ENCODE measurements around the gene NOC4L. TPM values are rescaled to one million over a fixed set of nuclear protein-coding genes. Genes with fewer than 3 reads are reported as not detected.

Gene NOC4L
- total RNA-seq, 2 donors from 2014 or later = 12.5 to 29.7 TPM

DNA sequence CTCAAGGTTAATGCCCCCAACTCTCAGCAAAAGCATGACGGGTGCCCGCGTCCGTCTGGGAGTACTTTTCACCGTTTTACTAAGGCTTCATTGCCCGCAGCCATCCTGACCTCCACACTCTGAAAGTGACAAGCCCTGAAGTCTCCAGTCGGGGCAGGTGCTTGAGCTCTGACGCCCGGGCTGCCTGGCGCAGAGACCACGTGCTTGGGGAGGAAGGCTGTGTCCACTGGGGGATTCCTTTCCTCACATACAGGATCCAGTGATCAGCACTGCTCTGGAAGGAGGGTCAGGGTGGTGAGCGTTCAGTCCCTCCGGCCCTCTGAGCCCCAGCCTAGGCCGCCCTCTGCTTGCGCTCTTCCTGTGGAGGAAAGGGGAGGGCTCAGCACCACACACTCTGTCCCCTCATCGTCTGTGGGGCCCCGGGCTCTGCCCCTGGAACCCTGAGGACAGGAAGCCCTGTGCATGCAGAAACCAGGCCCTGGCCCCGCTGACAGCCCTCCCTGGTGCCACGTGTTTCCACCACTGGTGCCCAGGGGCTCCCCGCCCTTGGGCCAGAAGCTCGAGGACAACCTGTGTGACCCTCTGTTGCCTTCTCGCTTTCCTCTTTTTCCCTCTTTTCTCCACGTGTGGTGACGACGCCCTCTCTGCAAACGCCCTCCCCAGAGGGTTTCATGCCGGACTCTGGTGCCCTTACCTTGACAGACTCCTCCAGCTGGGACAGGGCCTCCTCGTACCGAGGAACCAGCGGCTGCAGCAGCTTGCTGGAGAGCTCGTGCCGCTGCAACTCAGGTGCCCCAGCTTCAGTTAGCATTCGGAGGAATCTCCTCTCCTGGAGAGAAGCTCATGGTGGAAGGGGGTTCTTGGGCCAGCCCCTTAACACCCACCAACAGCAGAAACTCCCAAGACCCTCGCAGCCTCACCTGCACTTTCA is 5.1 kb upstream of the NOC4L start:
- Histone ChIP-seq H3K4me3 (no peak overlapping the region), H3K27me3 (no peaks in the 10 kb centered on the region), H3K9ac (ENCODE audit: low read depth in 2 of 2, low read length in 2 of 2) (no peak overlapping the region), H3K4me1 (peaks cover 11% of the 10 kb centered on the region), H3K9me3 (no peaks in the 10 kb centered on the region), H3K36me3 (peaks cover 7% of the 10 kb centered on the region), H3K27ac (no peak overlapping the region)
- intact Hi-C loops (cut with DNase I) = no loop called here
- no peak for DNase-seq
- TF ChIP-seq, protein P1, sequence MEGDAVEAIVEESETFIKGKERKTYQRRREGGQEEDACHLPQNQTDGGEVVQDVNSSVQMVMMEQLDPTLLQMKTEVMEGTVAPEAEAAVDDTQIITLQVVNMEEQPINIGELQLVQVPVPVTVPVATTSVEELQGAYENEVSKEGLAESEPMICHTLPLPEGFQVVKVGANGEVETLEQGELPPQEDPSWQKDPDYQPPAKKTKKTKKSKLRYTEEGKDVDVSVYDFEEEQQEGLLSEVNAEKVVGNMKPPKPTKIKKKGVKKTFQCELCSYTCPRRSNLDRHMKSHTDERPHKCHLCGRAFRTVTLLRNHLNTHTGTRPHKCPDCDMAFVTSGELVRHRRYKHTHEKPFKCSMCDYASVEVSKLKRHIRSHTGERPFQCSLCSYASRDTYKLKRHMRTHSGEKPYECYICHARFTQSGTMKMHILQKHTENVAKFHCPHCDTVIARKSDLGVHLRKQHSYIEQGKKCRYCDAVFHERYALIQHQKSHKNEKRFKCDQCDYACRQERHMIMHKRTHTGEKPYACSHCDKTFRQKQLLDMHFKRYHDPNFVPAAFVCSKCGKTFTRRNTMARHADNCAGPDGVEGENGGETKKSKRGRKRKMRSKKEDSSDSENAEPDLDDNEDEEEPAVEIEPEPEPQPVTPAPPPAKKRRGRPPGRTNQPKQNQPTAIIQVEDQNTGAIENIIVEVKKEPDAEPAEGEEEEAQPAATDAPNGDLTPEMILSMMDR (IDR thresholded peaks at IDR 0.05) = no peak

DNA sequence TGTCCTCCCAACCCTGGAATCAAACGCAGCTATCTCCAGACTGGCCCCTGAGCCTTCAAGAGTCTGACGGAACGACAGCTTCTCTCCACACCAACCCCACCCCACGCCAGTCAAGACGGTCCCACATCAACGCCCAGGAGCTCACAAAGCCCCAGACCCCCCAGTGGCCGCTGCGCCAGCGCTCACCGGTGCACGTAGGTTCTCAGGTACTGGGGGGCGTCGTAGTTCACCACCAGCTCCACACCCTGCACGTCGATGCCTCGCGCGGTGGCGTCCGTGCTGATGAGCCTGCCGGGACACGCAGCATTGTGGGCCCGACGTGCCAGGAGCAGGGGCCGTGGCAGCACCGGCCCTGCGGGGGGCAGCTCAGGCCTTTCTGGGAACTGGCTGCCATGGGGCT is 4.3 kb upstream of the NOC4L start:
- Histone ChIP-seq H3K4me1 (peaks cover 12% of the 10 kb centered on the region), H3K27me3 (no peaks in the 10 kb centered on the region), H3K4me3 (no peak overlapping the region), H3K36me3 (peaks cover 7% of the 10 kb centered on the region), H3K9me3 (no peaks in the 10 kb centered on the region), H3K27ac (no peak overlapping the region), H3K9ac (ENCODE audit: low read depth in 2 of 2, low read length in 2 of 2) (no peak overlapping the region)
- DNase-seq = no peak
- TF ChIP-seq, protein P1 (IDR thresholded peaks at IDR 0.05) = no peak
- intact Hi-C loops (cut with DNase I) = no loop called here

DNA sequence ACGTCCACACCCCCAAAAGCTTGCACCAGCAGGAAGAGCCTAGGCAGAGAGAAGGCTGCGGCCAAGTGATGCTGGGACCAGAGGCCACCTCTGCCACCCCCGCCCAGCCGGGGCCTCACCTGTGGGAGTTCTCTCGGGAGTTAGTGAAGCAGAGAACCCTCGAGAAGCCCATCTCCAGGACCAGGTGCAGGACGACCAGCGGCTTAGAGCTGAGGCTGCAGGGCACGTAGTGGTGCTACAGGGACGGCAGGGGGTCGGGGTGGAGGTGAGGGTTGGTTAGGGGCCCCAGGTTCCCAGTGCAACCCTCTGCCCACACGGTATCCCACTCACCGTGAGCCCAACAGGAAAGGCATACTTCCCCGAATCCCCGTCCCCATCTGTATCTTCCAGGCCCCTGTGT is 3.8 kb upstream of the NOC4L start:
- Histone ChIP-seq H3K9ac (ENCODE audit: low read depth in 2 of 2, low read length in 2 of 2) (no peak overlapping the region), H3K9me3 (no peaks in the 10 kb centered on the region), H3K36me3 (peaks cover 7% of the 10 kb centered on the region), H3K27me3 (no peaks in the 10 kb centered on the region), H3K27ac (no peak overlapping the region), H3K4me1 (peaks cover 18% of the 10 kb centered on the region), H3K4me3 (no peak overlapping the region)
- no peak for DNase-seq
- TF ChIP-seq, protein P1 (IDR thresholded peaks at IDR 0.05) = no peak
- intact Hi-C loops (cut with DNase I) = no loop called here

DNA sequence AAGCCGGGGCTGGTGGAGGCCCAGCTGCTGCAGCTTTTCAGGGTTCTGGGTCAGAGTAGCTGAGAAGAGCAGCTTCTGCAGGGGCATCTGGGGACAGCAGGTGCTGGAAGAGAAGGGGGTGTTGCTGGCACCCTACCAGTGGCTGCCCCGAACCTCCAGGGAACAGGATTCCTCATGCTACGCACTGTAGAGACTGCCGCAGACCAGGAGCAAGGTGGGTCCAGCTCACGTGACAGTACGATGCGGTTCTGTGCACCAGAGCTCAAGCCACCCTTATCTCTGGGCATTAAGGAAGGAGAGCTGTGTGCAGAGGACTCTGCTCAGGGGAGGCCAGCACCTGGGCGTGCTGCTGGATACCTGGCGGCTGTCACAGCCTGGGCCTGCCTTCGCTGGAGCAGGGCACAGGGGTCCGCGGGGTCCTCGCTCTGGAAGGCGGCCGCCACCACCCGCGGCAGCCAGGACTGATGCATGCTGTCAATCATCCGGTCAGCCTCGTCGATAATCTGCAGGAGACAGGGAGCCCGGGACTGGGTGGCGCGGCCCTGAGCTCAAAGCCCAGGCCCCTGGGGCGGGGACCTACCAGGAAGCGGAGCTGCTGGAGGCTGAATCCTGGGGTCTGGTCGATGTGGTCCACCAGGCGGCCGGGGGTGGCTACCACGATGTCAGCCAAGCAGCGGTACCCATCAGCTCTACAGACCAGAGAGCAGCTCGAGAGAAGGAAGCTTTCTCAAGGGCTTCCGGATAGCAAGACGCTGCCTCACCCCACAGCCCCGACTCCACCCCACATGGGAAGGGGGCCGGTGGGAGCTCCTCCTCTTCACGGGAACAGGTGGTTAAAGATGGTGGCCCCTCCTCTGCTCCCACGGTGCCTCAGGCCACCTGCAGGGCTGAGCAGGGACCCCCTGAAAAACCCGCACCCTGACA is 3.1 kb upstream of the NOC4L start:
- H3K9me3 ChIP-seq = no peaks in the 10 kb centered on the region
- peaks cover 7% of the 10 kb centered on the region for H3K36me3 ChIP-seq
- TF ChIP-seq, protein P1 (IDR thresholded peaks at IDR 0.05) = no peak
- no peak overlapping the region for H3K9ac ChIP-seq (ENCODE audit: low read depth in 2 of 2, low read length in 2 of 2)
- no peak overlapping the region for H3K4me3 ChIP-seq
- DNase-seq = no peak
- H3K27me3 ChIP-seq = no peaks in the 10 kb centered on the region
- no peak overlapping the region for H3K27ac ChIP-seq
- intact Hi-C loops (cut with DNase I) = no loop called here
- peaks cover 19% of the 10 kb centered on the region for H3K4me1 ChIP-seq

DNA sequence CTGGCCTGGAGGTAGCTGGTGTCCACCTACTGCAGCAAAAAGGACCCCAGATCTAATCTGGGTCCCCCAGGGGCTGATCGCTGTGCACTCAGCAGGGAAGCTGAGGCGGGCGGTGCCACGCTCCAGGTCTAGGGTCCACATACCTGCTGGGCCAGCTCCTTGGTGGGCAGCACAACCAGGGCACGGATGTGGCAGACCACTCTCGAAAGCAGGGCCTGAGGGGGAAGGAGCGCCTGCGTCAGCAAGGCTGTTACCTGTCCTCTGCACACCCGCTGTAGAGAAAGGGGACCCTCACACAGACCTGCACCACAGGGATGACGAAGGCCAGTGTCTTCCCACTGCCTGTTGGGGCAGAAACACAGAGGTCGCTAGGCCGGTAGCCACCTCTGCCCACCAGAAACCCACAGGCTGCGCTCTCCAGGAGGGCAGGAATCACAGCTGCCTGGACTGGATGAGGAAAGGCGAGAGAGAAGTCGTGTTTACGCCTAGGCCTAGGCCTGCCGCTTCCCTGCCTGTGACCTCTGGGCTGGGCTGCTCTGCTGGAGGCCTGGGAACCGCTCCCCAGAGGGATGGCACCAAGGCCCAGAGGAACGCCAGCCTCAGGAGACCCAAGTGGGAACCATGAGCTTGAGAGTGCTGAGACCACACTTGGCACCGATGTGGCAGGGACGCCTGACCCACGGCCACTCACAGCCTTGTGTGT is 2.1 kb upstream of the NOC4L start:
- DNase-seq = no peak
- H3K27me3 ChIP-seq = no peaks in the 10 kb centered on the region

More for the DNA sequence above, 2.1 kb upstream of the NOC4L start:
- Histone ChIP-seq H3K9ac (ENCODE audit: low read depth in 2 of 2, low read length in 2 of 2) (no peak overlapping the region), H3K36me3 (peaks cover 7% of the 10 kb centered on the region), H3K4me3 (no peak overlapping the region), H3K27ac (no peak overlapping the region), H3K4me1 (peaks cover 19% of the 10 kb centered on the region), H3K9me3 (no peaks in the 10 kb centered on the region)
- TF ChIP-seq, protein P1 (IDR thresholded peaks at IDR 0.05) = no peak
- intact Hi-C loops (cut with DNase I) = no loop called here
